Smooth muscle cell (in vitro differentiated cells): Measurements from ENCODE around the gene KPNA3. TPM values are rescaled to one million over a fixed set of nuclear protein-coding genes. Genes with fewer than 3 reads are reported as not detected.
"Not testable (repeated sequence)": the region's sequence is repeated elsewhere in the genome, so short reads cannot be mapped to it uniquely, and the experiment has no call there.

Experiments used
- DNase-seq: peaks from one replicate; lab custom pipeline; 2025; ENCODE audit not compliant: unreplicated experiment; lab: John Stamatoyannopoulos, UW
- H2AFZ ChIP-seq: fragments of 200-600 bp; sonication (generic); 2 replicates; pipeline ENCODE4 v1.6.0; 2016; ENCODE audit warnings: antibody characterized with exemption, low read depth, mild to moderate bottlenecking
- H3F3A ChIP-seq: fragments of 200-600 bp; sonication (generic); 2 replicates; pipeline ENCODE4 v1.6.0; 2017; ENCODE audit warnings: antibody characterized with exemption, low read depth
- H3K27ac ChIP-seq: fragments of 200-600 bp; sonication (generic); 2 replicates; pipeline ENCODE4 v1.5.1; 2016; ENCODE audit warnings: low read depth, mild to moderate bottlenecking
- H3K27me3 ChIP-seq: fragments of 200-600 bp; sonication (generic); 2 replicates; pipeline ENCODE4 v1.6.1; 2016; ENCODE audit warnings: low read depth, mild to moderate bottlenecking
- H3K36me3 ChIP-seq: fragments of 200-600 bp; sonication (generic); 2 replicates; pipeline ENCODE4 v1.5.1; 2016; ENCODE audit warnings: low read depth
- H3K4me1 ChIP-seq: fragments of 200-600 bp; sonication (generic); 2 replicates; pipeline ENCODE4 v1.5.1; 2016; ENCODE audit warnings: low read depth
- H3K4me2 ChIP-seq: fragments of 200-600 bp; sonication (generic); 2 replicates; pipeline ENCODE4 v1.6.0; 2016; ENCODE audit warnings: mild to moderate bottlenecking
- H3K4me3 ChIP-seq: fragments of 200-600 bp; sonication (generic); 2 replicates; pipeline ENCODE4 v1.5.1; 2016; ENCODE audit warnings: mild to moderate bottlenecking
- H3K79me2 ChIP-seq: fragments of 200-600 bp; sonication (generic); 2 replicates; pipeline ENCODE4 v1.6.0; 2016; ENCODE audit warnings: low read depth, mild to moderate bottlenecking
- H3K9ac ChIP-seq: fragments of 200-600 bp; sonication (generic); 2 replicates; pipeline ENCODE4 v1.6.0; 2016; ENCODE audit warnings: low read depth
- H3K9me3 ChIP-seq: fragments of 200-600 bp; sonication (generic); replicated peaks from 2 replicates; pipeline ENCODE4 v1.5.1; 2016; ENCODE audit warnings: low read depth
- H4K20me1 ChIP-seq: fragments of 200-600 bp; sonication (generic); 2 replicates; pipeline ENCODE4 v1.6.0; 2016; ENCODE audit warnings: low read depth
- WGBS: methylation state at CpG from one replicate; pipeline ENCODE4 v1.1.7; 2016; ENCODE audit warnings: low lambda C conversion rate; 5-methylcytosine and 5-hydroxymethylcytosine counted together
- polyA plus RNA-seq: library from polyadenylated mRNA; unstranded; fragments of >200 nt; fragmentation: Nextera tagmentation; extraction: Ambion mirVana; gene quantifications from 2 replicates; pipeline ENCODE4 v1.2.1, GENCODE V29; 2016
- total RNA-seq: library from RNA; depleted of rRNA; stranded (reverse); fragments of >200 nt; gene quantifications from 2 replicates; pipeline ENCODE4 v1.2.3, GENCODE V29; 2014
- TF ChIP-seq, protein P1 (sequence below): fragments of 200-600 bp; sonication (generic); IDR thresholded peaks from 2 replicates; pipeline ENCODE4 v1.5.1; 2017; ENCODE audit warnings: borderline replicate concordance, mild to moderate bottlenecking, antibody characterized with exemption; ENCODE audit not compliant: insufficient read depth, poor library complexity, severe bottlenecking

Gene KPNA3
- total and polyA plus RNA-seq, 2 experiments from 2014 or later: 22.7 to 38.9 TPM

DNA sequence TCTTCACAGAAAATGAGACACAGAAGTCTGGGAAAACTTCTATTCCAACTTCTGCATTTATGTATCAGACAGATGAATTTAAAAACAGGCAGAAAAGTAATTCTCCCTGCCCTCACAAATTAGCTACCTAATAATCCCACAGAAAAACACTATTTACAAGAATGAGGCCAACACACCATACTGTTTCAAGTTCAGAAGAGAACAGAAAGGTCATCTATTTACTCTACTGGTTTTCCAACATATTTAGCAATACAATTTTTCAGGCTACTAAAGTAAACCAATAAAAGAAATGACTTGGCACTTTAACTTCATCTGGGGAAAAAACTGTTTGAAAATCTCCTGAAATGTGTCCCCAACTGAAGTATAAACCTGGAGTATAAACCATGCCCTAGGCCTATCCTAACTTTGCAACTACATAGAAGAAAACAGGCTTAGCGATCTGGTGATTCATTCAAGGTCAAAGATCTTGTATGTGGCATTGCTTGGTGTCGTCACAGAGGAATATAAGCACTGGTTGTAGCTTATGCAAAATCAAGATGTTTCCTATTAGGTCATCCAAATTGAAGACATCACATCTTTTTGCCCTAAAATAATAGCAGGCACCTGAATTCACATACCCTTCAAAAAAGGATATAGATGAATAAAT, 81.1 kb downstream of the KPNA3 start:
- Histone ChIP-seq H3F3A (no peaks in the 10 kb centered on the region), H3K36me3 (peaks cover 32% of the 10 kb centered on the region), H3K4me2 (no peak overlapping the region), H3K27me3 (no peaks in the 10 kb centered on the region), H3K27ac (peak overlapping the region; percentile 12), H3K4me3 (no peak overlapping the region), H3K9me3 (peaks cover 23% of the 10 kb centered on the region), H4K20me1 (no peaks in the 10 kb centered on the region), H2AFZ (no peak overlapping the region), H3K9ac (no peak overlapping the region), H3K4me1 (no peaks in the 10 kb centered on the region), H3K79me2 (peaks cover 4% of the 10 kb centered on the region)
- no peak for DNase-seq
- TF ChIP-seq, protein P1, sequence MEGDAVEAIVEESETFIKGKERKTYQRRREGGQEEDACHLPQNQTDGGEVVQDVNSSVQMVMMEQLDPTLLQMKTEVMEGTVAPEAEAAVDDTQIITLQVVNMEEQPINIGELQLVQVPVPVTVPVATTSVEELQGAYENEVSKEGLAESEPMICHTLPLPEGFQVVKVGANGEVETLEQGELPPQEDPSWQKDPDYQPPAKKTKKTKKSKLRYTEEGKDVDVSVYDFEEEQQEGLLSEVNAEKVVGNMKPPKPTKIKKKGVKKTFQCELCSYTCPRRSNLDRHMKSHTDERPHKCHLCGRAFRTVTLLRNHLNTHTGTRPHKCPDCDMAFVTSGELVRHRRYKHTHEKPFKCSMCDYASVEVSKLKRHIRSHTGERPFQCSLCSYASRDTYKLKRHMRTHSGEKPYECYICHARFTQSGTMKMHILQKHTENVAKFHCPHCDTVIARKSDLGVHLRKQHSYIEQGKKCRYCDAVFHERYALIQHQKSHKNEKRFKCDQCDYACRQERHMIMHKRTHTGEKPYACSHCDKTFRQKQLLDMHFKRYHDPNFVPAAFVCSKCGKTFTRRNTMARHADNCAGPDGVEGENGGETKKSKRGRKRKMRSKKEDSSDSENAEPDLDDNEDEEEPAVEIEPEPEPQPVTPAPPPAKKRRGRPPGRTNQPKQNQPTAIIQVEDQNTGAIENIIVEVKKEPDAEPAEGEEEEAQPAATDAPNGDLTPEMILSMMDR: no peak
- 64% methylated on average over 2 of the region's 2 CpGs for WGBS

DNA sequence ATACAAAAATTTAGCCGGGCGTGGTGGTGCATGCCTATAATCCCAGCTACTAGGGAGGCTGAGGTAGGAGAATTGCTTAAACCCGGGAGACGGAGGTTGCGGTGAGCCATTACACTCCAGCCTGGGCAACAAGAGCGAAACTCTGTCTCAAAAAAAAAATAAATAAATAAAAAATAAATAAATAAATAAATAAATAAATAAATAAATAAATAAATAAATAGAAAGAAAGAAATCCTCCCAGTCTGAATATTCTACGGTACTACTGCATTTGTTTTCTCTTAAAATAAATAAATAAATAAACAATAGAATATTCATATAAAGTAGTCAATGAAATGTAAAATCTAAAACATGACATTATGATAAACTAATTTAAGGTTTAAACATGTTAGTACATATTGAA, 88.2 kb downstream of the KPNA3 start:
- not testable (repeated sequence) for H2AFZ ChIP-seq, H3K9ac ChIP-seq, H3K27ac ChIP-seq, H3K79me2 ChIP-seq, H3K4me3 ChIP-seq, H3K4me1 ChIP-seq, DNase-seq, H3K9me3 ChIP-seq, H3K4me2 ChIP-seq, H3F3A ChIP-seq, H3K27me3 ChIP-seq, H4K20me1 ChIP-seq
- 100% methylated on average over 7 of the region's 7 CpGs for WGBS
- peaks cover 34% of the 10 kb centered on the region for H3K36me3 ChIP-seq

DNA sequence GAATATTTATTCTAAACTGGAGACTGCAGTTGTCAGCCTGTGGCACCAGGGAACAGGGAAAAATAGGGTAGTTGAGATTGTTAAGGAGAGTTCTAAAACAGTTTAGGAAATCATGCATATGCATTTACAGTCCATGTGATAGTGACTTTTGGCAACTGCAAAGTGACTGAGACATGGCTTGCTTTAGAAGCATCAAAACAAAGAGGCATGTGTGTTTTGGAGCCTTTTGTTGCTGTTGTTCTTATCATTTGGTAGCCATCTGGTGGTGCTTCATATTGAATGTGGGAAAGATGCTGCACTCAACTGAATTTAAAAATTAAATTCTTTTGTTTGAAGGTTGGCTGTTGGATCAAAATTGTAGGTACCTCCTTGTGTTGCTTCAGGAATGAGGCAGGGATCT, 91.0 kb downstream of the KPNA3 start:
- H3K9ac ChIP-seq: no peak overlapping the region
- no peaks in the 10 kb centered on the region for H3K27me3 ChIP-seq
- H3K36me3 ChIP-seq: peaks cover 25% of the 10 kb centered on the region
- DNase-seq: no peak
- H4K20me1 ChIP-seq: no peaks in the 10 kb centered on the region
- no peaks in the 10 kb centered on the region for H3K4me1 ChIP-seq
- no peaks in the 10 kb centered on the region for H3F3A ChIP-seq
- no peaks in the 10 kb centered on the region for H3K79me2 ChIP-seq
- H3K27ac ChIP-seq: no peak overlapping the region
- no peak overlapping the region for H3K4me2 ChIP-seq
- H3K4me3 ChIP-seq: no peak overlapping the region
- TF ChIP-seq, protein P1: no peak
- no peaks in the 10 kb centered on the region for H3K9me3 ChIP-seq
- H2AFZ ChIP-seq: no peak overlapping the region

DNA sequence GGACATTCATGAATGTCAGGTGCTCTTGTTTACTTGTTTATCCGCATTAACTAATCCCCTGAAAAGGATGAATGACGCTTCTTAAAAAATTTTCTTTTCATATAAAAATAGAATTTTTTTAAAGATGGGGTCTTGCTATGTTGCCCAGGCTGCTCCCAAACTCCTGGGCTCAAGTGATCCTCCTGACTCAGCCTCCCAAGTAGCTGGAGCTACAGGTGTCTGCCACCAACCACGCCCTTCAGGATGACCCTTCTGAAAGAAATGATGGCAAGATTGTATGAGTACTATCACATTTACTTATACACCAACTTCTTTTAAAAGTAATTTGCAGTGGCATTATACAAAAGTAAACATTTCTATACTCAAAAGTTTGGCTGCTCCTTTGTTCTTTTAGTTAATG, 95.0 kb downstream of the KPNA3 start:
- Histone ChIP-seq H3K27me3 (no peaks in the 10 kb centered on the region), H3K27ac (no peak overlapping the region), H2AFZ (no peak overlapping the region), H3K9me3 (no peaks in the 10 kb centered on the region), H3K36me3 (peaks cover 14% of the 10 kb centered on the region), H3F3A (peaks cover 9% of the 10 kb centered on the region), H3K4me3 (no peak overlapping the region), H3K9ac (no peak overlapping the region), H3K4me1 (no peaks in the 10 kb centered on the region), H3K79me2 (no peaks in the 10 kb centered on the region), H3K4me2 (no peak overlapping the region), H4K20me1 (no peaks in the 10 kb centered on the region)
- TF ChIP-seq, protein P1: no peak
- no peak for DNase-seq
- 99% methylated on average over 3 of the region's 3 CpGs for WGBS
